H1 (cell line): ENCODE measurements around the gene ST3GAL2. TPM values are rescaled to one million over a fixed set of nuclear protein-coding genes. Genes with fewer than 3 reads are reported as not detected.
A peak's percentile ranks its signal among the peaks of the same experiment; 100 is the strongest.

Experiments used
- CTCF ChIA-PET: fragments of 300-600 bp; sonication (Branson Sonifier 250); formaldehyde crosslinking; loops from one replicate; lab custom pipeline; 2021; ENCODE audit not compliant: partially characterized antibody; lab: Charles Lee
- POLR2A ChIA-PET: fragments of 300-600 bp; sonication (Branson Sonifier 250); formaldehyde crosslinking; loops from one replicate; lab custom pipeline; 2021; ENCODE audit warnings: inconsistent platforms; ENCODE audit not compliant: partially characterized antibody; lab: Charles Lee
- DNase-seq, 2 experiments: peaks; one replicate each; pipeline versions ENCODE4 v3.0.0 to v3.0.0-alpha.2; 2010 to 2022; ENCODE audit warnings: low spot score in 2 of 2, low read depth in 1 of 2, mixed read lengths in 1 of 2
- FAIRE-seq: peaks from 2 replicates; lab custom pipeline; 2011; peaks lifted over from hg19 to GRCh38; lab: Jason Lieb, UNC
- H2AFZ ChIP-seq: 2 replicates; pipeline ENCODE4 v1.8.1; 2012; ENCODE audit warnings: low read length, inconsistent platforms
- H2AK5ac ChIP-seq: 2 replicates; pipeline ENCODE4 v1.6.1; 2013; ENCODE audit warnings: low read depth, low read length
- H2BK120ac ChIP-seq: replicated peaks from 2 replicates; pipeline ENCODE3; 2013; ENCODE audit warnings: low read depth, low read length, inconsistent platforms
- H2BK12ac ChIP-seq: 2 replicates; pipeline ENCODE4 v1.6.1; 2013; ENCODE audit warnings: low read depth, low read length
- H2BK15ac ChIP-seq: 2 replicates; pipeline ENCODE4 v1.6.1; 2013; ENCODE audit warnings: low read length
- H2BK20ac ChIP-seq: 2 replicates; pipeline ENCODE4 v1.6.1; 2013; ENCODE audit warnings: low read length
- H2BK5ac ChIP-seq: 2 replicates; pipeline ENCODE4 v1.6.1; 2013; ENCODE audit warnings: low read depth, low read length
- H3K14ac ChIP-seq: 2 replicates; pipeline ENCODE4 v1.6.1; 2013; ENCODE audit warnings: inconsistent platforms; ENCODE audit not compliant: insufficient read length
- H3K18ac ChIP-seq: 2 replicates; pipeline ENCODE4 v1.6.1; 2013; ENCODE audit warnings: low read length; ENCODE audit errors: extremely low read depth
- H3K23ac ChIP-seq: 2 replicates; pipeline ENCODE4 v1.6.1; 2013; ENCODE audit warnings: inconsistent platforms; ENCODE audit not compliant: insufficient read length
- H3K23me2 ChIP-seq: 2 replicates; pipeline ENCODE4 v1.6.1; 2013; ENCODE audit warnings: low read depth, low read length
- H3K27ac ChIP-seq: 2 replicates; pipeline ENCODE4 v1.6.1; 2011; ENCODE audit warnings: low read depth, low read length, inconsistent platforms
- H3K27me3 ChIP-seq, 4 experiments: replicated peaks in 1 of 4; 1 replicate in 1 of 4; 2 replicates in 3 of 4; pipeline versions ENCODE4 v1.6.1 to v1.8.1; 2011 to 2013; ENCODE audit warnings: low read length in 3 of 4, mild to moderate bottlenecking in 3 of 4, inconsistent platforms in 2 of 4, mixed read lengths in 2 of 4, moderate library complexity in 1 of 4; ENCODE audit not compliant: control insufficient read depth in 3 of 4, insufficient read depth in 3 of 4; ENCODE audit errors: extremely low read depth in 1 of 4
- H3K36me3 ChIP-seq, 4 experiments: 2 replicates each; pipeline versions ENCODE4 v1.6.1 to v1.8.1; 2011 to 2013; ENCODE audit warnings: mild to moderate bottlenecking in 4 of 4, low read length in 3 of 4, moderate library complexity in 2 of 4, control low read depth in 1 of 4, inconsistent platforms in 1 of 4; ENCODE audit not compliant: insufficient read depth in 4 of 4, control insufficient read depth in 2 of 4
- H3K4ac ChIP-seq: replicated peaks from 2 replicates; pipeline ENCODE3; 2013; ENCODE audit warnings: low read length, low read depth, mixed read lengths, inconsistent platforms; ENCODE audit not compliant: insufficient read length
- H3K4me1 ChIP-seq, 4 experiments: replicated peaks in 1 of 4; 1 replicate in 1 of 4; 2 replicates in 3 of 4; pipeline versions ENCODE4 v1.6.1 to v1.8.1; 2011 to 2013; ENCODE audit warnings: low read length in 3 of 4, inconsistent platforms in 2 of 4, mixed read lengths in 1 of 4; ENCODE audit not compliant: insufficient read depth in 4 of 4, control insufficient read depth in 3 of 4
- H3K4me2 ChIP-seq, 2 experiments: 2 replicates each; pipeline versions ENCODE4 v1.6.1 to v1.8.1; 2011 to 2013; ENCODE audit warnings: low read depth in 2 of 2, low read length in 2 of 2, control low read depth in 1 of 2, inconsistent platforms in 1 of 2, mild to moderate bottlenecking in 1 of 2; ENCODE audit not compliant: insufficient read depth in 1 of 2
- H3K4me3 ChIP-seq, 4 experiments: fragments of 200-600, 300-600 bp in 1 of 4; sonication (generic), shearing (Covaris generic), sonication (Bioruptor Twin) in 1 of 4; 2 replicates each; pipeline versions ENCODE4 v1.5.1 to v1.8.1; 2011 to 2016; ENCODE audit warnings: low read length in 4 of 4, low read depth in 3 of 4, control low read depth in 2 of 4, inconsistent platforms in 2 of 4, mild to moderate bottlenecking in 2 of 4, mixed read lengths in 1 of 4, moderate library complexity in 1 of 4; ENCODE audit not compliant: insufficient read depth in 2 of 4; ENCODE audit errors: extremely low read depth in 1 of 4
- H3K56ac ChIP-seq: replicated peaks from 2 replicates; pipeline ENCODE3; 2013; ENCODE audit warnings: low read depth, mild to moderate bottlenecking, mixed read lengths, low read length, inconsistent platforms; ENCODE audit not compliant: insufficient read length
- H3K79me1 ChIP-seq: 2 replicates; pipeline ENCODE4 v1.6.1; 2013; ENCODE audit warnings: low read depth, low read length, control low read depth
- H3K79me2 ChIP-seq, 2 experiments: 2 replicates each; pipeline versions ENCODE4 v1.6.1 to v1.8.1; 2012 to 2013; ENCODE audit warnings: low read length in 2 of 2, mild to moderate bottlenecking in 2 of 2, inconsistent platforms in 1 of 2; ENCODE audit not compliant: insufficient read depth in 2 of 2, control insufficient read depth in 1 of 2
- H3K9ac ChIP-seq, 4 experiments: replicated peaks in 1 of 4; 1 replicate in 1 of 4; 2 replicates in 3 of 4; pipeline versions ENCODE4 v1.6.1 to v1.8.1; 2011 to 2013; ENCODE audit warnings: low read depth in 3 of 4, low read length in 3 of 4, control low read depth in 2 of 4, mild to moderate bottlenecking in 2 of 4, moderate library complexity in 2 of 4, inconsistent platforms in 1 of 4; ENCODE audit errors: extremely low read depth in 1 of 4
- H3K9me3 ChIP-seq, 2 experiments: 2 replicates each; pipeline versions ENCODE4 v1.6.1 to v1.8.1; 2012 to 2013; ENCODE audit warnings: mild to moderate bottlenecking in 2 of 2, moderate library complexity in 2 of 2, control low read depth in 1 of 2, inconsistent platforms in 1 of 2, low read depth in 1 of 2, low read length in 1 of 2, mixed read lengths in 1 of 2; ENCODE audit not compliant: insufficient read depth in 2 of 2
- H4K20me1 ChIP-seq, 2 experiments: replicated peaks in 1 of 2; 2 replicates each; pipeline versions ENCODE3 to v1.8.1; 2011 to 2013; ENCODE audit warnings: inconsistent platforms in 2 of 2, low read length in 2 of 2, mild to moderate bottlenecking in 1 of 2; ENCODE audit not compliant: insufficient read depth in 2 of 2, control insufficient read depth in 1 of 2
- H4K5ac ChIP-seq: 2 replicates; pipeline ENCODE4 v1.6.1; 2013; ENCODE audit warnings: low read length, low read depth, mixed read lengths, inconsistent platforms; ENCODE audit not compliant: insufficient read length
- H4K8ac ChIP-seq: 2 replicates; pipeline ENCODE4 v1.8.0; 2013; ENCODE audit warnings: mild to moderate bottlenecking, moderate library complexity, low read length, inconsistent platforms; ENCODE audit not compliant: insufficient read depth; ENCODE audit errors: extremely low read depth
- H4K91ac ChIP-seq: replicated peaks from 2 replicates; pipeline ENCODE3; 2013; ENCODE audit warnings: low read length, mixed read lengths, inconsistent platforms; ENCODE audit not compliant: insufficient read length
- CHD2 ChIP-seq: IDR thresholded peaks from 2 replicates; pipeline ENCODE4 v1.6.1; 2012; ENCODE audit warnings: low read length, improper control_type of control experiment
- CREB1 ChIP-seq: IDR thresholded peaks from 2 replicates; pipeline ENCODE4 v1.6.1; 2012; ENCODE audit warnings: inconsistent platforms
- GABPA ChIP-seq: IDR thresholded peaks from 2 replicates; pipeline ENCODE4 v1.6.1; 2011; ENCODE audit warnings: mild to moderate bottlenecking, low read length, moderate library complexity, borderline replicate concordance; ENCODE audit not compliant: insufficient read depth
- GTF2F1 ChIP-seq: IDR thresholded peaks from 2 replicates; pipeline ENCODE4 v1.6.1; 2012; ENCODE audit warnings: low read depth, low read length, improper control_type of control experiment, borderline replicate concordance
- HDAC2 ChIP-seq, 2 experiments: fragments of 300-600 bp in 1 of 2; sonication (generic) in 1 of 2; IDR thresholded peaks; 2 replicates each; pipeline ENCODE4 v1.6.1; 2011 to 2012; ENCODE audit warnings: low read depth in 2 of 2, low read length in 2 of 2, mild to moderate bottlenecking in 2 of 2, moderate library complexity in 2 of 2, borderline replicate concordance in 1 of 2, inconsistent platforms in 1 of 2
- KDM4A ChIP-seq: IDR thresholded peaks from one replicate; pipeline ENCODE4 v1.7.1; 2012; ENCODE audit warnings: low read depth, mild to moderate bottlenecking, moderate library complexity, low read length, inconsistent platforms; ENCODE audit not compliant: severe bottlenecking
- RAD21 ChIP-seq, 2 experiments: IDR thresholded peaks in 1 of 2; conservative IDR thresholded peaks in 1 of 2; 2 replicates each; pipeline ENCODE4 v1.6.1; 2011; ENCODE audit warnings: low read depth in 2 of 2, low read length in 2 of 2, improper control_type of control experiment in 1 of 2, inconsistent platforms in 1 of 2, mild to moderate bottlenecking in 1 of 2, moderate library complexity in 1 of 2
- SIN3A ChIP-seq, 2 experiments: IDR thresholded peaks in 1 of 2; conservative IDR thresholded peaks in 1 of 2; 2 replicates each; pipeline ENCODE4 v1.6.1; 2011 to 2012; ENCODE audit warnings: low read length in 2 of 2, improper control_type of control experiment in 1 of 2, low read depth in 1 of 2, mild to moderate bottlenecking in 1 of 2
- YY1 ChIP-seq: IDR thresholded peaks from 2 replicates; pipeline ENCODE4 v1.6.1; 2011; ENCODE audit warnings: low read depth, mild to moderate bottlenecking, low read length
- WGBS, 2 experiments: shearing (Covaris generic) in 1 of 2; methylation state at CpG; one replicate each; pipeline versions ENCODE4 v1.1.6 to v1.1.7; 2013 to 2015; ENCODE audit warnings: low lambda C conversion rate in 2 of 2, mixed read lengths in 2 of 2, inconsistent platforms in 1 of 2, low coverage in 1 of 2, missing lambda C conversion rate in 1 of 2; ENCODE audit not compliant: insufficient replicate concordance in 2 of 2, insufficient coverage in 1 of 2, insufficient read length in 1 of 2; ENCODE audit errors: extremely low coverage in 1 of 2, missing lambda C conversion rate in 1 of 2; 5-methylcytosine and 5-hydroxymethylcytosine counted together
- polyA plus RNA-seq, 7 experiments: library from polyadenylated mRNA; depleted of rRNA in 3 of 7; stranded (reverse) in 5 of 7; unstranded in 2 of 7; fragments of >200 nt in 5 of 7; fragments of 200-250 nt in 2 of 7; gene quantifications; 1 replicate in 5 of 7; 2 replicates in 1 of 7; 4 replicates in 1 of 7; pipeline versions ENCODE4 v1.2.1 to v1.2.3, GENCODE V29; 2011 to 2013; ENCODE audit warnings: missing spikeins in 2 of 7, mixed read lengths in 2 of 7
- total RNA-seq: library from RNA; stranded (reverse); fragmentation: NEBNext Ultra II Directional; extraction: Animal tissue kit (Norgen Biotek cat#: 25700); gene quantifications from 2 replicates; pipeline ENCODE4 v1.2.1, GENCODE V29; 2021
- TF ChIP-seq, protein P1 (sequence below): IDR thresholded peaks from 2 replicates; pipeline ENCODE4 v1.6.1; 2012; ENCODE audit warnings: inconsistent platforms

ST3GAL2 gene
- total and polyA plus RNA-seq, 2 of the 8 experiments (the other 6 are each of a cell fraction or from before 2014, with no cell fraction given), result 14.4 to 39.7 TPM

DNA sequence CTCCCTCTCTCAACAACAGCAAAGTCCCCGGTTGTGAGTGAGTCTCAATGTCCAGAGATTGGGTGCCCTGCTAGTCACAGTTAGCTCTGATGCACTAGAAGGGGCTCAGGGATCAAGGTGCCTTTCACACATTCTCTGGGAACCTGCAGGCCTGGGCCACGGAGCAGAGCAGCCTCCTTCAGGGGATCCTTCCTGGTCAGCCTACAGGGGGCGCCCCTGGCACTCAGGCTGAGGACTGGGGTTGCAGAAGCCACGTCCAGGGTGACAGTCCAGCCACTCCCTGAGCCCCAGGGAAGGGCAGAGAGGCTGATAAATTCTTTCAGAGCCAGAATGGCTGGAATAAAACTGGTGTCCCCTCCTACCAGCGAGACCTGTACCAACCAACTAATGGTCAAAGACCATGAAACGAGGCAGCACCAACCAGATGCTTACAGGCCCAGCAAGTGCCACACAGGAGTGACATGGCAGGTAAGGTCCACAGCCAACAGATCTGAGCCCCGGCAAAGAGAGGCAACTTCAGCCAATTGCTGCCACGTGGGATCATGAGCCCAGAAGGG is 43.5 kb downstream of the ST3GAL2 start:
- H4K91ac ChIP-seq, result no peak overlapping the region
- H3K27ac ChIP-seq, result no peak overlapping the region
- H2BK20ac ChIP-seq, result no peak overlapping the region
- WGBS, 2 experiments, result 47% methylated on average over 8 of the region's 8 CpGs; no CpG with 5 or more reads in 1 of the 2 experiments
- no peak overlapping the region for H2BK15ac ChIP-seq
- H3K79me1 ChIP-seq, result no peaks in the 10 kb centered on the region; the same call in 1 of the 2 replicates
- no peak overlapping the region for H3K14ac ChIP-seq
- H3K23ac ChIP-seq, result no peak overlapping the region
- H3K36me3 ChIP-seq, result peaks cover 2 to 11% (median 8%) of the 10 kb centered on the region in 4 experiments; a peak in 7 of 8 replicates
- H3K4me3 ChIP-seq, result no peak overlapping the region
- POLR2A ChIA-PET, result interaction anchor here (2.4 to 5.8 kb wide), 2 partner anchors 13 to 76 kb away, joined by 7 to 37 read pairs; no protein-coding TSS in a partner anchor
- peak; percentile 57 to 95 for DNase-seq
- no peak overlapping the region for H3K56ac ChIP-seq
- H4K8ac ChIP-seq, result no peak overlapping the region
- no peaks in the 10 kb centered on the region for H3K9me3 ChIP-seq
- no peaks in the 10 kb centered on the region for H3K23me2 ChIP-seq
- H2AFZ ChIP-seq, result no peak overlapping the region
- CTCF ChIA-PET, result interaction anchor here (0.9 to 13.3 kb wide), 25 partner anchors 9 to 130 kb away, joined by 3 to 180 read pairs (median 6); partner anchors contain the start of gene FCSK
- H2BK12ac ChIP-seq, result no peak overlapping the region
- peaks cover 0 to 8% of the 10 kb centered on the region in 2 experiments for H4K20me1 ChIP-seq
- no peak overlapping the region for H3K4me2 ChIP-seq
- no peak overlapping the region for H2AK5ac ChIP-seq
- no peaks in the 10 kb centered on the region for H3K4me1 ChIP-seq
- no peak overlapping the region for H3K9ac ChIP-seq
- no peak overlapping the region for H4K5ac ChIP-seq
- FAIRE-seq, result no peak
- no peak overlapping the region for H2BK120ac ChIP-seq
- no peaks in the 10 kb centered on the region for H3K27me3 ChIP-seq
- no peak overlapping the region for H3K4ac ChIP-seq
- H3K18ac ChIP-seq, result no peak overlapping the region
- no peak overlapping the region for H2BK5ac ChIP-seq
- H3K79me2 ChIP-seq, result no peaks in the 10 kb centered on the region
- TF ChIP-seq HDAC2 (IDR thresholded peaks at IDR 0.05; ENCODE audit: borderline replicate concordance in 1 of 2, low read depth in 2 of 2, low read length in 2 of 2), result no peak
- peak in 1 of 2 experiments; percentile 68; a peak in 1 of 4 replicates for TF ChIP-seq SIN3A (conservative IDR thresholded peaks at IDR 0.05 in 1 of 2, IDR thresholded peaks at IDR 0.05 in 1 of 2; ENCODE audit: low read depth in 1 of 2, low read length in 2 of 2)
- TF ChIP-seq, protein P1, sequence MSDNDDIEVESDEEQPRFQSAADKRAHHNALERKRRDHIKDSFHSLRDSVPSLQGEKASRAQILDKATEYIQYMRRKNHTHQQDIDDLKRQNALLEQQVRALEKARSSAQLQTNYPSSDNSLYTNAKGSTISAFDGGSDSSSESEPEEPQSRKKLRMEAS, result peak; percentile 21; the same call in 1 of the 2 replicates
- no peak for TF ChIP-seq GABPA
- no peak for TF ChIP-seq GTF2F1
- TF ChIP-seq RAD21 (IDR thresholded peaks at IDR 0.05 in 1 of 2, conservative IDR thresholded peaks at IDR 0.05 in 1 of 2; ENCODE audit: low read depth in 2 of 2, low read length in 2 of 2), result peak; percentile 93
- no peak for TF ChIP-seq CHD2
- TF ChIP-seq CREB1, result 0 out of 2 replicates have a peak, but pooled peaks have one; percentile 19
- TF ChIP-seq YY1, result 0 out of 2 replicates have a peak, but pooled peaks have one; percentile 49
- no peak for TF ChIP-seq KDM4A
